Fibroblast of lung (primary cell): ENCODE results near the gene MSX1.
"Not testable (repeated sequence)": the region's sequence is repeated elsewhere in the genome, so short reads cannot be mapped to it uniquely, and the experiment has no call there.

Source experiments
- CTCF ChIP-seq, 2 donors: IDR thresholded peaks in 1 of 2; conservative IDR thresholded peaks in 1 of 2; 1 replicate in 1 of 2; 2 replicates in 1 of 2; pipeline ENCODE4 v1.5.1; 2011 to 2012; ENCODE audit warnings: low read length in 2 of 2, control low read depth in 1 of 2, inconsistent platforms in 1 of 2, low read depth in 1 of 2, mild to moderate bottlenecking in 1 of 2
- EZH2 ChIP-seq: IDR thresholded peaks from 2 replicates; pipeline ENCODE4 v1.5.1; 2012; ENCODE audit warnings: low read length, control low read depth, mild to moderate bottlenecking; ENCODE audit errors: missing control alignments

GRCh38 chr4:4822286-4822685, 37.2 kb upstream of the MSX1 start:
- not testable (repeated sequence) for TF ChIP-seq CTCF (conservative IDR thresholded peaks at IDR 0.05 in 1 of 2, IDR thresholded peaks at IDR 0.05 in 1 of 2; ENCODE audit: low read depth in 1 of 2, low read length in 2 of 2); EZH2
